Fibroblast of skin of scalp (primary cell): ENCODE measurements around the gene ZBTB39. TPM values are rescaled to one million over a fixed set of nuclear protein-coding genes. Genes with fewer than 3 reads are reported as not detected.
"Not testable (repeated sequence)": the region's sequence is repeated elsewhere in the genome, so short reads cannot be mapped to it uniquely, and the experiment has no call there.

Experiments used
- DNase-seq: peaks from one replicate; pipeline ENCODE4 v3.0.0-alpha.2; 2013
- polyA plus RNA-seq, 2 experiments: library from polyadenylated mRNA; unstranded; fragments of 120-200 nt; gene quantifications; one replicate each; pipeline ENCODE4 v1.2.1, GENCODE V29; 2013; ENCODE audit not compliant: insufficient read length in 2 of 2

The ZBTB39 gene, protein sequence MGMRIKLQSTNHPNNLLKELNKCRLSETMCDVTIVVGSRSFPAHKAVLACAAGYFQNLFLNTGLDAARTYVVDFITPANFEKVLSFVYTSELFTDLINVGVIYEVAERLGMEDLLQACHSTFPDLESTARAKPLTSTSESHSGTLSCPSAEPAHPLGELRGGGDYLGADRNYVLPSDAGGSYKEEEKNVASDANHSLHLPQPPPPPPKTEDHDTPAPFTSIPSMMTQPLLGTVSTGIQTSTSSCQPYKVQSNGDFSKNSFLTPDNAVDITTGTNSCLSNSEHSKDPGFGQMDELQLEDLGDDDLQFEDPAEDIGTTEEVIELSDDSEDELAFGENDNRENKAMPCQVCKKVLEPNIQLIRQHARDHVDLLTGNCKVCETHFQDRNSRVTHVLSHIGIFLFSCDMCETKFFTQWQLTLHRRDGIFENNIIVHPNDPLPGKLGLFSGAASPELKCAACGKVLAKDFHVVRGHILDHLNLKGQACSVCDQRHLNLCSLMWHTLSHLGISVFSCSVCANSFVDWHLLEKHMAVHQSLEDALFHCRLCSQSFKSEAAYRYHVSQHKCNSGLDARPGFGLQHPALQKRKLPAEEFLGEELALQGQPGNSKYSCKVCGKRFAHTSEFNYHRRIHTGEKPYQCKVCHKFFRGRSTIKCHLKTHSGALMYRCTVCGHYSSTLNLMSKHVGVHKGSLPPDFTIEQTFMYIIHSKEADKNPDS
- polyA plus RNA-seq (2013, experiment 1 of 2; ENCODE audit: insufficient read length) = 4.1 TPM
- 4.1 TPM for polyA plus RNA-seq (2013, experiment 2 of 2; ENCODE audit: insufficient read length)

DNA sequence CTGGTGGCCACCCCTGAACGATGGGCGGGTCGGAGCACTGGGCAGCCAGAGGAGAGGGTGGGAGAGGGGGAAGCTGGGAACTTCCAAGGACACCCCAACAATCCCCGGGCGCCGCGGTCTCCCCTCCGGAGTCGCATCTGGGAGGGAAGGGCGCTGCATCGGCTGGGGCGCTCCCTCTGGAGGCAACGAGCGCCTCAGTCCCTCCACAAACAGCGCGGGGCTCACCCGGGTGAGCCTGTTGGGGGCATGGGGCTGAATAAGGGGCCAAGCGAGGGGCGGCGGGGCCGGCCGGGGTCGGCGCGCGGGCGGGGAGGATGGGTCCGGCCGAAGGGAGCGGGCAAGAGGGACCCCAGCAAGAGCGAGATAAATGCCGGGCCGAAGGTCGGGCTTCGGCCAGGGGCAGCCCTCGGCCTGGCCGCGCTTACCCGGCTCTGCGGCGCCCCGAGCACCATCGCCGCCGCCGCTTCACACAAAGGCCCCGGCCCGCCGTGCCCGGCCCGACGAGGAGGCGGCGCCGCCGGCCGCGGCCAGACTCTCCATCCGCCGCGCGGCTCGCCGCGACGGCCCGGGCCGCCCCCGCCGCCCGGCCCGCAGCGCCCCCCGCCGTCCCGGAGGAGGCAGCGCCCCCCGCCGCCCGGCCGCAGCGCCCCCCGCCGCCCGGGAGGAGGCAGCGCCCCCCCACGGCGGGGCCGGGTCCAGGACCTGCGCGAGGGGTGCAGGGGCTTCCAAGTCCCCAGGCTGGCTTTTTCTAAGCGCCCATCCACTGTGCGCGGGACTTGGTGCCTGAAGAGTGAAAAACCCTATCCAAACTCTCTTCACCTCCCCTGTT lies at the start of gene ZBTB39:
ZBTB39 (minus strand) TSS at position 567 of the 829 bp plus-strand sequence. CDS start 1,629 bp downstream, outside the sequence.
- peak; percentile 75 for DNase-seq

DNA sequence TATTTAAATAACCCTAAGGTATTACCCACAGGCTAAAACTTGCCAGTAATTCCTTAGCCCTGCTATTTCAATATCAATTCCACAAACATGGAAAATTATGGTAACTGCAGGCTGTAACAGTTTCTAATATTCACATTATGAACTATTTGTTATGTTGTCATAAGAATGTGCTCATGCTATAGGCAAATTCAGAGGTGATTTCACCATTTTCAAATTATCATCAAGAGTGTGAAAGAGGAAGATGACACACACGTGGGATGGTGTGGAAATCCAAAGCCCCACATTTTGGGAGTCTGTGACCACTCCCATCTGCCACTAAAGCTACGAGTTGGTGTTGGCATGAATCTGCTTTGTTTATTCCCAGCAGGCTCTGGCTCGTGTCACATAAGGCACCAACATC lies 49.5 kb upstream of the ZBTB39 start:
- DNase-seq = peak; percentile 3

DNA sequence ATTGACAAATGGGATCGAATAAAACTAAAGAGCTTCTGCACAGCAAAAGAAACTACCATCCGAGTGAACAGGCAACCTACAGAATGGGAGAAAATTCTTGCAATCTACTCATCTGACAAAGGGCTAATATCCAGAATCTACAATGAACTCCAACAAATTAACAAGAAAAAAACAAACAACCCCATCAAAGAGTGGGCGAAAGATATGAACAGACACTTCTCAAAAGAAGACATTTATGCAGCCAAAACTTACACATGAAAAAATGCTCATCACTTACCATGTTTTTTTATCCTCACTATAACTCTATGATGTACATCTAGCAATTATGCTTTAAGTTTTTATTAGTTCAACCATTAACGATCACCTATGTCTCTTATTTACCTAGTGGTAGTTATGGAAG lies 47.6 kb upstream of the ZBTB39 start:
- not testable (repeated sequence) for DNase-seq

DNA sequence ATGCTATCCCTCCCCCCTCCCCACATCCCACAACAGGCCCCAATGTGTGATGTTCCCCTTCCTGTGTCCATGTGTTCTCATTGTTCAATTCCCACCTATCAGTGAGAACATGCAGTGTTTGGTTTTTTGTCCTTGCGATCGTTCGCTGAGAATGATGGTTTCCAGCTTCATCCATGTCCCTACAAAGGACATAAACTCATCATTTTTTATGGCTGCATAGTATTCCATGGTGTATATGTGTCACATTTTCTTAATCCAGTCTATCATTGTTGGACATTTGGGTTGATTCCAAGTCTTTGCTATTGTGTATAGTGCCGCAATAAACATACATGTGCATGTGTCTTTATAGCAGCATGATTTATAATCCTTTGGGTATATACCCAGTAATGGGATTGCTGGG lies 46.8 kb upstream of the ZBTB39 start:
- DNase-seq = not testable (repeated sequence)

DNA sequence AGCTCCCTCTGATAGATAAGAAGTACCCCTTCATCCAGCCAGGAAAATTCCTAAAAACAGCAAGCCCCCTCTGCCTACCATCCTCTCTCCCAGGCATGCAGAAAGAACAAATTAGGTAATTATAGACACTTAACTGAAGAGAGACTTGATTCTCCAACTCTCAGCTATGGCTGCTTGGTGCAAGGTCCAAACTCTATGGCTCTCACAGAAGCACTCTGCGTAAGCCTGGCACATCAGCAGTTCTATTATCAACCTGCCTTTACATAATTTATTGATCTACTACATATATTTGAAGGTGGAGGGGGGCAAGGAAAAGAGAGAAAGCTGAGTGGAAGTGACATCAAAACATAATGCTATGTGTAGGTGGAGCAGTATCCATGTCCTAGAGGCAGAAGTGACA lies 44.7 kb upstream of the ZBTB39 start:
- DNase-seq = no peak

DNA sequence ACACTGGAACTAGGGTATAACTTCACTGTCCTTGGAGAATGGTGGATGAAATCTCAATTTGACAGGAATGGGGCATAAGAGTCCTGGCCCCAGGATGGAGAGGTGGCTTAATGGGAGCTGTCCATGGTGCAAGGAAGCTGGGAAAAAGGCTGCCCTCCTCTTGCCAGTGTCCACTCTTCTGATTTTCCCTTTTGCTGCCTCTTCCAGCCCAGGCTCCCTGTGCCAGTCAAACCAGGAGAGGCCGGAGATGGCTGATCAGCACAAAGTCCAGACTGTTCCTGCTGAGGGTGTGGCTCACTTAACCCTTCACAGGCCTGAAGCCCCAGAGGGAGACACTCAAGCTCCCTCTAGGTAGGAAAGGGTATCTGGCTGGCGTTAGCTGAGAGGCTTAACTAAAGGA lies 43.5 kb upstream of the ZBTB39 start, which contains the start of gene MYO1A:
MYO1A (minus strand) TSS at position 240 of the 400 bp plus-strand sequence. CDS start 1,806 bp downstream, outside the sequence.
- peak; percentile 8 for DNase-seq

DNA sequence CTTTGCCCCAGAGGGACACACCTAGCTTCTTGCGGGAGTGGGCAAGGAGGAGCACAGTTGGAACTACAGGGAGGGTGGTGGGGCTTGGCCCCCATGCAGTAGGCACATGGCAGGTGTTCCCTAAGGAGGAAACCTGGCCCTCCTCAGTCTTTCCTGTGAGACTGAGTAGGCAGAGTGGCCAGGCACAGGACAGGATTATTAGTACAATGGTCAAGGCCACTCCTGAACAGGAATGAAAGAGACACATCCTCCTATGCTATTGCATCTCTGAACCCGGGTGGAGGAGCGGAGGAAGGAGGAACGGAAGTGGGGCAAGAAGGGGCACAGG lies 42.7 kb upstream of the ZBTB39 start:
- DNase-seq = no peak

DNA sequence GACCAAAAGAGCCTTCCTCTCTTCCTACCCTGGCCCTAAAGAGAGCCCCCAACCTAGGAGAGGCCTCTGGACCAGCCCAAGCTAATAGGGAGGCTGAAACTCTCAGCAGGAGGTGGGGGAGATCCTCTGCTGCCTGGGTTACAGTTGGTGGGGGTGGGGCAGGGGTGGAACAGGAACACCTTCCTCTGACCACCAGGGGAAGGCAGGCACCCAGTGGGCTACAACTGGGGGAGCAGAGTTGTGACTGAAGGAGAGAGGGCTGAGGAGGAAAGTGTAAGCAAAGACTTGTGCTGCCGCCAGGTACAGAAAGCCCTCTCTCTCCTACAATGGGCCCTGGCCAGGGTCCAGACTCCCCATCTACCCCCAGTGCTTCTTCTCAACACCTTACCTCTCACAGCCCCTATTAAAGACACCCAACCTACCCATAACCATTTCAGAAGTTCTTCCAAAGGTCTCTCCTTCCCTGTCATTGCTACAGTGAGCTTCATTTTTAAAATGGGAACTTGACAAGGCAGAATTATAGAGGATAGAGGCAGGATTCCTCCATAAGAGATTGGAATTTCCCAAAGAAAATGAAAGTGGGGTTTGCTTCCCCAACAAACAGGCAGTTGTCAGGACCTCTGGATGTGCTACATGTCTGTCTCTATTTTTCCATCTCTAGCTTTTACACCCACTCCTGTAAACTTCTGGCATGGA lies 42.2 kb upstream of the ZBTB39 start:
- DNase-seq = no peak

DNA sequence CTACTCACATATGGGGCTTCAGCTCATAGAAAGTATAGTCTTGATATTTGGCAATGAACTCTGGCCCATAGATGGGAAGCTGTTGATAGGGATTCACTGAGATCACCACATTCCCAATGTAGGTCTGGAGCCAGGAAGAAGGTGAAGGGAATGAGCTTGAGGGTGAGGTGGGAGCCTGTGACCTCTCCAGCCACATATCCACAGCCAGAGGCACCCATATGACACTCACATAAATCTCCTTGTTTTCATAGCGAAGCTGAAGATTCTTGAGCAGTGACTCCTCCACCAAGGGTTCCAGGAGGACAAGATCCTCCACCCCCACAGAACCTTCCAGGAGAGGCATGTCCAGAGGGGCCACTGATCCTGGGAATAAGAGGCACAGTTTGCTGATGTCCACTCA lies 41.6 kb upstream of the ZBTB39 start:
- peak; percentile 7 for DNase-seq

DNA sequence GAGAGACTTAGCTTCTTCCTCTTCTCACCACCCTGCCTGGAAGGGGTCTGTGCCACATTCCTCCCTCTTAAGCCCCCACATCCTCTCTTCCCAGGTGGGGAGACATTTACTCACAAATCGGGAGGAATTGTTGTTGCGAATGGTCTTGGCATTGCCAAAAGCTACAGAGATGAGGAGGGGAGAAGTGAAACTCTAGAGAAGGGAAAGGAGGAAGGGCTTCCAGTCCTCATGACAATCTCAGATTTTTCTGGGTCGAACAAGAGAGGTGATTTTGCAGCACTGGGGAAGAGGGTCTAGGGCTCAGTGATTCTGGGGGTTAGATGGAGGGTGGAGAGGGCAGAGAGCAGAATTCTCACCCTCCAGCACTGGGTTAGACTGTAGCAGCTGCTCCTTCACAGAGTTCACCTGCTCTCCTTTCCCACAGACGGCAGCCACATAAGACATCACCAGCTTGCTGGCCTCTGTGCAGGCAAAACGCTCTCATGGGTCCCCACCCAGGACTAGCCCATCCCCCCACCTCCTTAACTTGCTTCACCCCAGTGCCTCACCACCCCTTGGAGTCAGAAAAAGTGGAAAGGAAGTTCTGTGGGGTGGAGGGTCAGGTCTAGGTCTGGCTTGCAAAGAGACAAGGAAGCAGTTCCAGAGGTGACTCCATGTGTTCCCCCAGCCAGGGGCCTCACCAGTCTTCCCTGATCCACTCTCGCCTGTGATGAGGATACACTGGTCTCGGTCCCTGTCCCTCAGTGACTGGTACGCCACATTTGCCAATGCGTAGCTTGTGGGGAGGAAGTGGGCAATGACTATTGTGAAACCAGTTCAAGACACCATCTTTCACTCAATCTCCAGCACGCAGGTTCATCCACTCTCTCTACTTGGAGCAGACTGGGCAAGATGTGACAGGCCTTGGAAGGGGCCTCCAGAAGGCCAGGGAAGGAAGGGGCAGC lies 40.9 kb upstream of the ZBTB39 start:
- no peak for DNase-seq

DNA sequence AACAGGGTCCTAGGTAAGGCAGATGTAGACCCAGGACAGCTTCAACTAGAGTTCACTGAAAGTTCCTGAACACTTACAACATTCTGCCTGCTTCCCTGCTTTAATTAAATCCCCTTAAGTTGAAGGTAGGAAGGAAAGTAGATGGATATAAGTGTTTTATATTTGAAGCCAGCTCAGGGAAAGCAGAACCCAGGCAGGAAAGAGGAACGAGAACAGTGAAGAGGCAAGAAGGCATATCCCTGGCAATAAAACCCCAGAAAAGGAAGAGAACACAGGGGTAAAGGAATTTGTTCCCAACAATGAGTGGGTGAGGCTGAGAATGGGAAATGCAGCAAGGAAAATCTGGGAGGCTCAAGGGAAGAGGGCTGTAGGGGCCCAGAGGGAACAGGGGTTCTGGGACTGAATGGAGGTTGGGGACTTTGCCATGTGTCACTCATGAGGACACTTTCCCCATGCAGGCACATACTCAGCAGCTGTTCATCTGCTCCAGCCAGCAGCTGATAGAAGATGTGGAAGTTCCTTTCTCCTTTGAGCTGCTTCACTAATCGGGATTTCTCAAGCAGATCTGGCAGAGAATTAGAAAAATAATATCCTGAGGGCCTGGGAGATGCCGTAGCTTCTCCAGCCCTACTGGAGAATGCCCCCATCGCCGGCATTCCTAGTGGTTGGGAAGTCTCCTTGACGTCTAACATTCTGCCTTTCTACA lies 39.9 kb upstream of the ZBTB39 start:
- DNase-seq = no peak

DNA sequence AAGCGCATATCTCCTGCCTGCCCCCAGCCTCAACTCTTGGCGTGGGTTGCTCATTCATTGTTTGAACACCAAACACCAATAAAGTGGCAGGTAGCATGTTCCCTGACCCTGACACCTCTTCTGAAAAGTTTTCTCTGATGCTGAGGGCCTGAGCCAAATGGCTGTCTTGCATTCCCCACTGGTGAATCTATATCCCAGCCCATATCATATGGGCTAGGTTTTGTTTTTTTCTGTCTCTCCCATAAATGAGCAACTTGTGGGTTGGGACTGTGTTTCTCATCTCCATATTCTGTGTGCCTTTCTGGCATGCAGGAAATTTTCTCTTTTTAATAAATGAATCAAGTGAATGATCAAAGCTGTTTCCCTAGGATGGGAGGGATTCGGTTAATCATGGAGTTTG lies 38.5 kb upstream of the ZBTB39 start:
- DNase-seq = no peak

DNA sequence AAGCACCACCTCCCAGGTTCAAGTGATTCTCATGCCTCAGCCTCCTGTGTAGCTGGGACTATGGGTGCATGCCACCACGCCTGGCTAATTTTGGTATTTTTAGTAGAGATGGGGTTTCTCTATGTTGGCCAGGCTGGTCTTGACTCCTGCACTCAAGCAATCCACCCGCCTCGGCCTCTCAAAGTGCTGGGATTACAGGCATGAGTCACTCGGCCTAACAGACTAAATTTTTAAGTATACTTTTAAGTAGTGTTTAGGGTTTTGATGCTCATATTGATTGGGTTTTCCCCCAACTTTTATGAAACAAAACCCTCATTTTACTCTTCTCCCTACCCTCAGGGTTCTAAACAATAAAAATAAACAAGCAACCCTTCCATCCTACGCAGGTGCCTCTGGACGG lies 38.1 kb upstream of the ZBTB39 start:
- DNase-seq = no peak

DNA sequence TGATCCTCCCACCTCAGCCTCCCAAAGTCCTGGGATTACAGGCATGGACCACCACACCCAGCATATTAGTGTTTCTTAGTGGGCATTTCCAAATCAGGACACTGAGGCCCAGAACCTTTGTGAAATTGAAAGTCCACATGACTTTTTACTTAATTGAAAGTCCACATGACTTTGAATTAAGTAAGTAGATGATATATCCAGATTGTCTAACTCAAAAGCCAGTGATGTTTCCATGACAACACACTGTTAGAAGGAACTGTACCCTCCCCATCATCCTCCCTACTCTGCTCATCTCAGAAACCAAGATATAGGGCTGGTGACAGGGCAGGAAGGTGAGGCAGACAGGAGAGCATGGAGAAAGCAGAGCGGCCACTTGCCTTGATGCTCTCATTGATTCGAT lies 36.3 kb upstream of the ZBTB39 start:
- DNase-seq = no peak

DNA sequence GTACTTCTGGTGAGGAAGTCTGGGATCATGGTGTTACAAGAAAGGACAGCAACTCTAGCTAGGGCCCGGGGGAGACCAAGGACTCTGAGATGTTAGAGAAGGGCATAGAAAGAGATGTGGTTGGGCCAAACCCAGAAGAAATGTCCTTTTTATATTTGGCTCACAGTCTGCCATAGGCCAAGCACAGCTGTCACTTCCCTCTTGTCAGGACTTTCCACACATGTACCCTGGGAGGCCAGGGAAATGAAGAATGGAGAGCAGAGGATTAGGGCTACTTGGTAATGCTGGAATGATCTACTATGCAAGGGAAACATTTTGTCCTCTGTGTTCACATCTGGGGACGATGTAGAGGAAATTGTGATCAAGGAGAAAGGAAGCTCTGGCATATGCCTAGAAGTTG lies 34.4 kb upstream of the ZBTB39 start:
- DNase-seq = no peak

DNA sequence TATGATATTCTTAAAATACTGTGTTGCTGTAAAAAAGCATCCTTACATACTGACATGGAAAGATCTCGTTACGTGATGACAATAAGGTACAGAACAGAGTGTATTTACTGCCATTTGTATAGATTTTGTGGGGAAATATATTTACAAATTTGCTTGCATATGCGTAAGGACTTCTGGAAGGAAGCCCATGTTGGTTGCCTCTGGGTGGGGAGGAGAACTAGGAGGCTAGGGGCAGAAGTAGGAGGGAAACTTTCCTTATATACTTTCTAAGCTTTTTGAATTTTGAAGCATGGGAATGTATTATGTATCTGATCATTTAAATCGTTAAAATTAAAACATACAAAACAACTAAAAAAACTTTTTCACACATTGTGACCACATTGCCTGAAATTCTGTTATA lies 33.9 kb upstream of the ZBTB39 start:
- no peak for DNase-seq

DNA sequence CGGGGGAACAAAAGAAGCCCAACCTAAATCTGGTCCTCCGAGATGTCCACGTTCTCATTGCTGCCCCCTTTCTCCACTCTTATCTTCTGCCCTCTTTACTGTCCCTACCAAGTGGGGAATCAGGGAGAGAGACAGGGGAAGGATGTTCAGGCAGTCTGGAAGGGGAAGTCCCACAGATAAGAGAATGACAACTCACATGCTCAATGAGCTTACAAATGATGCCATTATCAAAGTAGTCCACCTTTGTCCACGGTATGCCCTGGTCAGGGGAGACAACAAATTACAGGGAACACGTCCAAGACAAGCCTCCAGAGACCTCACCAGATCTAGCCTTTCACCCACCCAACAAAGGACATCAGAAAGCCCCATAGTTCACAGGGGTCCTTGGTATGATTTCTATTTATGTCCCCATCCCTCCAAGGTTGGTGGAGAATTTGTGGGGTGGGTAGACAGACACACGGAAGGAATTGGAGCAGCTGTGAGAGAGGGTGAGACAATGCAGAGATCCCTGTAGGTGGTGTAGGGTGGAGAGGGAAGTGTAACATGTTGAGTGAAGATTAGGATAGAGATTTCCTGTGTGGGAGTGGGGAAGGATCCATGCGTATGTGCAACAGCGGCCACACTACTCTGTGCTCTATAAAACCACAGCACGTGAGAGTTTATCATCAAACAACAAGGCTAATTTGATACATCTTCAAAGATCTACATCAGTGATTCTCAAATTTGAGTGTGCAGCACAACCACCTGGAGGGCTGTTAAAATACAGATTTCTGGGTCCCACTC lies 32.9 kb upstream of the ZBTB39 start:
- no peak for DNase-seq

DNA sequence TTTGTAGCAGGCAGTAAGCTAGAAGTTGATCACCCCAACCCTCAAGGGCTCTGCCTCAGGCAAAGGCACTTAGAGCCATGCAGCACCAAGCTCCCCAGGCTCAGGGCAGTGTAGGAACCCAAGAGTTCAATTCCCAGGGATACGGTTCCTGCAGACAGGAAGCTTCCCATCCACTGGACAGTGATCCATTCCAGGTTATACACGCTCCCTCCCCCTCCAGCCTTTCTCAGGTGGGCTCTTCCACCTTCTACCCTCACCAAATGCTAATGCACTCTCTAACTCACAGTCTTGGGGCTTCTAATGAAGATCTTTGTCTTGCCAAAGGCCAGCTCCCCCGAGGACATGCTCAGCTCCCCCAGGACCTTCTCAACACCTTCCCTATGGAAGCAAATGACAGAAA lies 30.9 kb upstream of the ZBTB39 start:
- no peak for DNase-seq

DNA sequence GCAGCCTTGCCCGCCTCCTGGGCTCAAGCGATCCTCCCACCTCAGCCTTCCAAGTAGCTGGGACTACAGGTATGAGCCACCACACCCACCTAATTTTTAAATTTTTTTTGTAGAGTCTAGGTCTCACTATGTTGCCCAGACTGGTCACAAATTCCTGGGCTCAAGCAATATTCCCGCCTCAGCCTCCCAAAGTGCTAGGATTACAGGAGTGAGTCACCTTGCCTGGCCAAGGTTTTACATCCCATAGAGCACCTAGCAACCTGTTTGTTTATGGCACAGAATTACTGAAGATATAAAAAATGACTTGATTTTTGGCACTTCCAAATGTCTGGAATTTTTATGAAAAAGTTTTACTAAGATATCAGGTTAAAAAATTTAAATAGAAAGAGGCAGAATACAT lies 27.1 kb upstream of the ZBTB39 start:
- DNase-seq = no peak

DNA sequence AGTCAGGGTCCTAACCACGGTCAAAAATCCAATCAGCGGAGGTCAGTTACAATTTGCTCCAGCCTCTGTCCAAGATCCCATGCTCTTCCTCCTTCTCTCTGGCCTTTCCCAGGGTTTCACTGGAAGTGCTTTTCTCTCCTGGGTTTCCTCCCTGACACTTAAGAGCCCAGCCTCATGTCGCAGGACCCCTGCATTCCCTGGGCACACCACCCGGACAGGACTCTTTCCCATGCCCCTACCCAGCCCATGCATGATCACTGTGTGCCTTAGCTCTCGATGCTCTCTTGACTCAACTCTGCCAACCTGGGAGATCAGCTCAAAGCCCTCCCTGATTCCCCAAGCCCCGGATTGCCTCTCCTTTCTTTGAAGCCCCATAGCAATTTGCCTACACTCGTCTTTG lies 25.4 kb upstream of the ZBTB39 start:
- DNase-seq = no peak
